GM23248 (cell line): Measurements from ENCODE around the gene G6PC3. TPM values are rescaled to one million over a fixed set of nuclear protein-coding genes. Genes with fewer than 3 reads are reported as not detected.

Experiments used
- DNase-seq: peaks from one replicate; pipeline ENCODE4 v3.0.0-alpha.2; 2015
- H2AFZ ChIP-seq: fragments of 200-600 bp; sonication (generic); 2 replicates; pipeline ENCODE4 v1.6.1; 2016; ENCODE audit warnings: antibody characterized with exemption
- H3F3A ChIP-seq: fragments of 200-600 bp; sonication (generic); 2 replicates; pipeline ENCODE4 v1.6.1; 2016; ENCODE audit warnings: mild to moderate bottlenecking, antibody characterized with exemption, mixed run types; ENCODE audit not compliant: insufficient read depth
- H3K27ac ChIP-seq: fragments of 200-600 bp; sonication (generic); 2 replicates; pipeline ENCODE4 v1.5.1; 2016; ENCODE audit warnings: mild to moderate bottlenecking
- H3K27me3 ChIP-seq: fragments of 200-600 bp; sonication (generic); replicated peaks from 2 replicates; pipeline ENCODE4 v1.6.1; 2016; ENCODE audit warnings: mild to moderate bottlenecking; ENCODE audit not compliant: insufficient read depth
- H3K36me3 ChIP-seq: fragments of 200-600 bp; sonication (generic); 2 replicates; pipeline ENCODE4 v1.6.1; 2016; ENCODE audit warnings: low read depth, mild to moderate bottlenecking
- H3K4me1 ChIP-seq: fragments of 200-600 bp; sonication (generic); 2 replicates; pipeline ENCODE4 v1.6.1; 2016; ENCODE audit warnings: mild to moderate bottlenecking; ENCODE audit not compliant: insufficient read depth
- H3K4me2 ChIP-seq: fragments of 200-600 bp; sonication (generic); one replicate; pipeline ENCODE4 v1.6.1; 2016; ENCODE audit warnings: mild to moderate bottlenecking; ENCODE audit not compliant: unreplicated experiment
- H3K4me3 ChIP-seq: fragments of 200-600 bp; sonication (generic); 2 replicates; pipeline ENCODE4 v1.5.1; 2016; ENCODE audit warnings: mild to moderate bottlenecking
- H3K79me2 ChIP-seq: fragments of 200-600 bp; sonication (generic); 2 replicates; pipeline ENCODE4 v1.6.1; 2016; ENCODE audit warnings: mild to moderate bottlenecking; ENCODE audit not compliant: insufficient read depth
- H3K9ac ChIP-seq: fragments of 200-600 bp; sonication (generic); 2 replicates; pipeline ENCODE4 v1.6.1; 2016; ENCODE audit warnings: mild to moderate bottlenecking
- H3K9me2 ChIP-seq: fragments of 200-600 bp; sonication (generic); 2 replicates; pipeline ENCODE4 v1.6.1; 2016; ENCODE audit warnings: mixed run types, mild to moderate bottlenecking, moderate library complexity; ENCODE audit not compliant: insufficient read depth
- H3K9me3 ChIP-seq: fragments of 200-600 bp; sonication (generic); one replicate; pipeline ENCODE4 v1.6.1; 2017; ENCODE audit warnings: low read depth
- H4K20me1 ChIP-seq: fragments of 200-600 bp; sonication (generic); 2 replicates; pipeline ENCODE4 v1.6.0; 2016; ENCODE audit not compliant: insufficient read depth
- EZH2 ChIP-seq: fragments of 200-600 bp; sonication (generic); IDR thresholded peaks from 2 replicates; pipeline ENCODE4 v1.6.1; 2018; ENCODE audit warnings: antibody characterized with exemption, mild to moderate bottlenecking; ENCODE audit not compliant: insufficient read depth, poor library complexity, severe bottlenecking
- EZH2phosphoT487 ChIP-seq: fragments of 200-600 bp; sonication (generic); IDR thresholded peaks from 2 replicates; pipeline ENCODE4 v1.6.1; 2018; ENCODE audit warnings: antibody characterized with exemption, moderate library complexity, mild to moderate bottlenecking, low read depth; ENCODE audit not compliant: insufficient read depth
- WGBS, 2 experiments: methylation state at CpG; one replicate each; pipeline ENCODE4 v1.1.6; 2015 to 2017; ENCODE audit warnings: low lambda C conversion rate in 2 of 2, low coverage in 1 of 2; ENCODE audit errors: missing lambda C conversion rate in 2 of 2; 5-methylcytosine and 5-hydroxymethylcytosine counted together
- in situ Hi-C: fragments of 300-500 bp; cut with MboI; formaldehyde crosslinking; loops from 2 replicates; pipeline ENCODE4 v1.15.0; 2020
- polyA plus RNA-seq: library from polyadenylated mRNA; unstranded; fragments of >200 nt; fragmentation: Nextera tagmentation; extraction: Ambion mirVana; gene quantifications from 2 replicates; pipeline ENCODE4 v1.2.1, GENCODE V29; 2016
- total RNA-seq: library from RNA; depleted of rRNA; stranded (reverse); fragments of >200 nt; shearing (Covaris generic); gene quantifications from 2 replicates; pipeline ENCODE4 v1.2.3, GENCODE V29; 2014

Gene G6PC3
- total and polyA plus RNA-seq, 2 experiments from 2014 or later, result 68.5 to 128 TPM

- no peak for TF ChIP-seq EZH2phosphoT487
- TF ChIP-seq EZH2, result no peak
- Histone ChIP-seq H3K9me3 (no peaks in the 10 kb centered on the region), H4K20me1 (no peaks in the 10 kb centered on the region), H3K79me2 (peaks cover 46% of the 10 kb centered on the region), H3K4me2 (no peak overlapping the region), H3K9ac (no peak overlapping the region; the same call in 1 of the 2 replicates), H3K27ac (no peak overlapping the region), H3K4me3 (no peak overlapping the region), H2AFZ (no peak overlapping the region), H3K36me3 (peaks cover 4% of the 10 kb centered on the region; the same call in 1 of the 2 replicates), H3K9me2 (no peaks in the 10 kb centered on the region), H3K4me1 (peaks cover 17% of the 10 kb centered on the region), H3K27me3 (no peaks in the 10 kb centered on the region), H3F3A (peaks cover 30% of the 10 kb centered on the region)
- peak; percentile 34 for DNase-seq
- 65 to 68% methylated on average over 9 of the region's 9 CpGs for WGBS, 2 experiments
- in situ Hi-C loops, result no loop called here
Observed at GRCh38 chr17:44074231-44074910, 3.8 kb downstream of the G6PC3 start.

- H3K9ac ChIP-seq, result no peak overlapping the region; the same call in 1 of the 2 replicates
- H3K4me3 ChIP-seq, result no peak overlapping the region
- no peak overlapping the region for H3K4me2 ChIP-seq
- no peaks in the 10 kb centered on the region for H3K27me3 ChIP-seq
- H3K79me2 ChIP-seq, result peaks cover 46% of the 10 kb centered on the region
- H3K36me3 ChIP-seq, result peaks cover 4% of the 10 kb centered on the region; the same call in 1 of the 2 replicates
- TF ChIP-seq EZH2 (no peak), EZH2phosphoT487 (no peak)
- in situ Hi-C loops, result no loop called here
- H3K27ac ChIP-seq, result no peak overlapping the region
- H4K20me1 ChIP-seq, result no peaks in the 10 kb centered on the region
- WGBS, 2 experiments, result 87 to 96% methylated on average over 9 of the region's 9 CpGs
- H3K9me3 ChIP-seq, result no peaks in the 10 kb centered on the region
- no peaks in the 10 kb centered on the region for H3K9me2 ChIP-seq
- H3F3A ChIP-seq, result peaks cover 28% of the 10 kb centered on the region
- H3K4me1 ChIP-seq, result peaks cover 14% of the 10 kb centered on the region
- DNase-seq, result no peak
- H2AFZ ChIP-seq, result no peak overlapping the region
Observed at GRCh38 chr17:44074911-44075285, 4.4 kb downstream of the G6PC3 start.

- 76 to 80% methylated on average over 8 to 9 of the region's 10 CpGs for WGBS, 2 experiments
- Histone ChIP-seq H2AFZ (no peak overlapping the region), H3K27me3 (no peaks in the 10 kb centered on the region), H3K79me2 (peaks cover 46% of the 10 kb centered on the region), H3K4me1 (peaks cover 11% of the 10 kb centered on the region), H3K36me3 (peaks cover 4% of the 10 kb centered on the region; the same call in 1 of the 2 replicates), H3K9ac (no peak overlapping the region), H3F3A (peaks cover 24% of the 10 kb centered on the region), H4K20me1 (no peaks in the 10 kb centered on the region), H3K4me3 (no peak overlapping the region), H3K9me2 (no peaks in the 10 kb centered on the region), H3K27ac (no peak overlapping the region), H3K4me2 (no peak overlapping the region), H3K9me3 (no peaks in the 10 kb centered on the region)
- in situ Hi-C loops, result no loop called here
- TF ChIP-seq EZH2, result no peak
- no peak for TF ChIP-seq EZH2phosphoT487
- DNase-seq, result no peak
Observed at GRCh38 chr17:44075598-44076293, 5.2 kb downstream of the G6PC3 start.

GRCh38 chr17:44076716-44077594, 6.4 kb downstream of the G6PC3 start:
- H3K79me2 ChIP-seq, result peaks cover 40% of the 10 kb centered on the region
- peaks cover 4% of the 10 kb centered on the region; the same call in 1 of the 2 replicates for H3K36me3 ChIP-seq
- in situ Hi-C loops, result no loop called here
- H3K9me3 ChIP-seq, result no peaks in the 10 kb centered on the region
- H3K27ac ChIP-seq, result no peak overlapping the region
- 82 to 85% methylated on average over 5 to 6 of the region's 6 CpGs for WGBS, 2 experiments
- no peaks in the 10 kb centered on the region for H3K27me3 ChIP-seq
- no peak for DNase-seq
- no peak overlapping the region for H3K4me2 ChIP-seq
- H3K9ac ChIP-seq, result no peak overlapping the region; the same call in 1 of the 2 replicates
- H3K4me1 ChIP-seq, result peaks cover 10% of the 10 kb centered on the region
- TF ChIP-seq EZH2 (no peak), EZH2phosphoT487 (no peak)
- H2AFZ ChIP-seq, result no peak overlapping the region
- peaks cover 18% of the 10 kb centered on the region for H3F3A ChIP-seq
- no peaks in the 10 kb centered on the region for H3K9me2 ChIP-seq
- no peak overlapping the region for H3K4me3 ChIP-seq
- H4K20me1 ChIP-seq, result no peaks in the 10 kb centered on the region
